Heart right ventricle (tissue), 16 donors: ENCODE data around the gene NDST3. TPM values are rescaled to one million over a fixed set of nuclear protein-coding genes. Genes with fewer than 3 reads are reported as not detected.

Experiments used
- ATAC-seq, 8 donors: fragments of 200-7000 bp; cut with Tn5 transposase; one replicate each; pipeline ENCODE4 v1.9.1; 2020; ENCODE audit warnings: mild to moderate bottlenecking in 8 of 8, moderate library complexity in 8 of 8, moderate number of reproducible peaks in 1 of 8
- DNase-seq, 2 donors: peaks; one replicate each; pipeline ENCODE4 v3.0.0-alpha.2; 2020
- H3K27ac ChIP-seq, 10 donors: fragments of 200-600 bp; sonication (generic) in 2 of 10; one replicate each; pipeline versions ENCODE4 v1.5.0 to v1.8.0; 2020 to 2022; ENCODE audit warnings: mild to moderate bottlenecking in 3 of 10
- H3K27me3 ChIP-seq, 7 donors: fragments of 200-600 bp; one replicate each; pipeline ENCODE4 v1.8.0; 2021 to 2022; ENCODE audit warnings: mild to moderate bottlenecking in 2 of 7
- H3K36me3 ChIP-seq, 9 donors: fragments of 200-600 bp; sonication (generic) in 1 of 9; one replicate each; pipeline versions ENCODE4 v1.5.0 to v1.8.0; 2020 to 2022; ENCODE audit warnings: mild to moderate bottlenecking in 2 of 9
- H3K4me1 ChIP-seq, 9 donors: fragments of 200-600 bp; sonication (generic) in 1 of 9; one replicate each; pipeline versions ENCODE4 v1.5.0 to v1.8.0; 2020 to 2022; ENCODE audit warnings: mild to moderate bottlenecking in 4 of 9
- H3K4me3 ChIP-seq, 10 donors: fragments of 200-600 bp; sonication (generic) in 2 of 10; one replicate each; pipeline versions ENCODE4 v1.5.0 to v1.8.0; 2020 to 2022; ENCODE audit warnings: mild to moderate bottlenecking in 7 of 10, moderate library complexity in 2 of 10
- H3K9me3 ChIP-seq, 11 donors: fragments of 200-600 bp in 10 of 11; sonication (generic) in 2 of 11; one replicate each; pipeline versions ENCODE4 v1.5.0 to v1.8.0; 2013 to 2022; ENCODE audit warnings: mild to moderate bottlenecking in 2 of 11, control low read depth in 1 of 11, moderate library complexity in 1 of 11
- WGBS, 2 donors: extraction: QIAGEN DNeasy Blood & Tissue Kit; methylation state at CpG; one replicate each; pipeline ENCODE4 v1.1.7; 2013; ENCODE audit warnings: inconsistent platforms in 1 of 2; 5-methylcytosine and 5-hydroxymethylcytosine counted together
- intact Hi-C, 10 donors: fragments of 100-400 bp; cut with DNase I; formaldehyde crosslinking; loops; one replicate each; pipeline versions ENCODE4 v1.11.1 to v1.14.2; 2022
- polyA plus RNA-seq, 2 donors: library from polyadenylated mRNA; stranded (reverse); fragments of 200-250 nt; gene quantifications; one replicate each; pipeline ENCODE4 v1.2.3, GENCODE V29; 2013
- total RNA-seq, 10 donors: library from RNA; stranded (reverse); fragmentation: NEBNext Ultra II Directional in 3 of 10; extraction: Animal tissue kit (Norgen Biotek cat#: 25700) in 3 of 10; gene quantifications; one replicate each; pipeline versions ENCODE4 v1.2.1 to v1.2.4, GENCODE V29; 2021 to 2023
- TF ChIP-seq, protein P1 (sequence below), 9 donors: fragments of 200-600 bp; sonication (generic) in 2 of 9; IDR thresholded peaks; one replicate each; pipeline versions ENCODE4 v1.5.0 to v1.8.0; 2021 to 2022; ENCODE audit warnings: antibody characterized with exemption in 9 of 9, mild to moderate bottlenecking in 5 of 9, moderate library complexity in 1 of 9
- donor health status: Arrhythmogenic right ventricular cardiomyopathy.
- donor health status: ischemic (EF 13 %, LVEDD 7.1; RV severe dilation, severe dysfunction).
- donor health status: healthy with polysubstance abuse.
- donor health status: DM: no; HTN: yes; CAD: no.
- donor health status: DM: no; HTN: no; CAD: no.
- donor health status: ischemic (EF 25% LVEDD 6.9; RV normal size, moderate dysfunction).
- donor health status: ischemic (EF 25% LVEDD 5.7; RV mildly dilated, moderate dysfunction).
- donor health status: healthy.
- donor health status: DM: yes; HTN: yes; CAD: no.
- donor health status: Ischemic cardiomyopathy.
- donor health status: ischemic (EF 35%, LVEDD 5.7; RV mildly dilated, moderate dysfunction).
- donor health status: nonischemic (EF 11% LVEDD 7.7; RV severe dilation, severe dysfunction).
- donor health status: DM: yes; HTN: yes; CAD: no.
- donor health status: PGD.
- donor health status: ischemic (EF 29% LVEDD 5.4; RV normal size, mild dysfunction).
- donor health status: nonischemic (EF 23%, LVEDD 6.1; RV moderate dilation, normal function).

The NDST3 gene
- total and polyA plus RNA-seq, 12 donors, result 0.04 TPM; not detected in 11

DNA sequence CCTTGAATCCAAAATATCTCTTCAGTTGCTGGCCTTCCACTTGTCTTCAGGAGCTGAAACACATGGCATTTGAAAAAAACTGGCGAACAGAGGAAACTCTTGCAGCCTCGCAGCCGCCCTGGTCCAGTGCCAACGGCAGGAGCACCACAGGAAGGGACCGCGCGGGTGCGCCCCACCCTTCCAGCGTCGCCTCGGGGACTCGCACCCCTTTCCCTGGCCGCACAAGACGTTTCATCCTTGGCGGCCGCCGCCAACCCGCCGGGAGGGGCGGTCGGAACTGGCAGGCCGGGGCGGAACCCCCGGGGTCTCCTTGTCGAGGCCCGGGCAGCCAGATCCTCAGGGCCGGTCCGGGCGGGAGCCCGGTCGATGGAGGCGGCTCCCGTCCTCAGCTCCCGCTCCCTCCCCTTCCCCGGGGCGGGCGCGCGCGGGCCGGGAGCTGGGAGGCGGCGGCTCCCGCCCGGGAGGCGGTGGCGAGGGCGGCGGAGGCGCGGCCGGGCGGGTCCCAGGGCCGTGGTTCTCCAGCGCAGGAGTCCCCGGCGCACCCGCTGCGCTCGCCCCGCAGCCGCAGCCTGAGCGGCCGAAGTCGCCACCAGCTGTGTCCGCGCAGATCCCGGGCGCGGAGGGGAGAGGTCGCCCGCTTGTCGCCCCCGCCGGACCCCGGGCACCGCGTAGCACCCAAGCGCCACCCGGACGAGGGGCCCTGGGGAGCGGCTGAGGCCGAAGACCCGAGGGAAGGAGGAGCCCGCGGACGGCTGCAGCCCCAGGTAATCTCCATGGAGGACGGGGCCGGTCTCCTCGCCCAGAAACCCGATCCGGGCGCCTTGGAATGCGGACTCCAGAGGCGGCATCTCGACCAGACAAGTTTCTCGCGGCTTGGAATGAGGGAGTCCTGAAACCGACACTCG, 886 bp upstream of the NDST3 start:
- Histone ChIP-seq H3K36me3 (no peaks in the 10 kb centered on the region), H3K27ac (no peak overlapping the region), H3K9me3 (peaks cover 0 to 2% (median 0%) of the 10 kb centered on the region in 11 donors), H3K4me3 (peak overlapping the region in 9 of 10 donors; percentile 21 to 46 (median 43)), H3K27me3 (peaks cover 10 to 72% (median 61%) of the 10 kb centered on the region in 7 donors), H3K4me1 (peaks cover 0 to 11% (median 0%) of the 10 kb centered on the region in 9 donors)
- intact Hi-C loops, result no loop called here
- TF ChIP-seq, protein P1, sequence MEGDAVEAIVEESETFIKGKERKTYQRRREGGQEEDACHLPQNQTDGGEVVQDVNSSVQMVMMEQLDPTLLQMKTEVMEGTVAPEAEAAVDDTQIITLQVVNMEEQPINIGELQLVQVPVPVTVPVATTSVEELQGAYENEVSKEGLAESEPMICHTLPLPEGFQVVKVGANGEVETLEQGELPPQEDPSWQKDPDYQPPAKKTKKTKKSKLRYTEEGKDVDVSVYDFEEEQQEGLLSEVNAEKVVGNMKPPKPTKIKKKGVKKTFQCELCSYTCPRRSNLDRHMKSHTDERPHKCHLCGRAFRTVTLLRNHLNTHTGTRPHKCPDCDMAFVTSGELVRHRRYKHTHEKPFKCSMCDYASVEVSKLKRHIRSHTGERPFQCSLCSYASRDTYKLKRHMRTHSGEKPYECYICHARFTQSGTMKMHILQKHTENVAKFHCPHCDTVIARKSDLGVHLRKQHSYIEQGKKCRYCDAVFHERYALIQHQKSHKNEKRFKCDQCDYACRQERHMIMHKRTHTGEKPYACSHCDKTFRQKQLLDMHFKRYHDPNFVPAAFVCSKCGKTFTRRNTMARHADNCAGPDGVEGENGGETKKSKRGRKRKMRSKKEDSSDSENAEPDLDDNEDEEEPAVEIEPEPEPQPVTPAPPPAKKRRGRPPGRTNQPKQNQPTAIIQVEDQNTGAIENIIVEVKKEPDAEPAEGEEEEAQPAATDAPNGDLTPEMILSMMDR (IDR thresholded peaks at IDR 0.05), result no peak
- ATAC-seq, result peak in 3 of 8 donors; percentile 38 to 64 (median 46)
- peak in 1 of 2 donors; percentile 16 for DNase-seq
- WGBS, 2 donors, result 1% methylated on average over 82 to 98 of the region's 100 CpGs

DNA sequence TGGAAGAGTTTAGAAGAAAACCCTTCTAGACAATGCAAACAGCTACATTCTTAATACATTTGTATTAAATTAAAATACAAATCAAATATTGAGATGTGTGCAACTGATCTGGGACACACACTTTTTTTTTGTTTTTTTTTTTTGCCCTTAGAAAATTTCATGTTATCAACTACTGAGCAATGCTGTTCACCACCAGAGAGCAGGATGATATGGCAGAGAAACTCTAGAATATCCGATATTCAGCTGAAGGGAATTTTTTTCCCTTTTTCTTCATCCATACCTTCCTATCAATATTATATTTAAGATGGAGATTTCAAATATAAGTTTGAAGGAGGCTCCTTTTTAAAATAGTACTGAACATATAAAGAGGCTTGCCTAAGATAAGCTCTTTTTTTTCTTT, 1.0 kb downstream of the NDST3 start:
- 76 to 86% methylated on average over 1 of the region's 1 CpG for WGBS, 2 donors

GRCh38 chr4:118036336-118036735, 2.0 kb downstream of the NDST3 start:
- TF ChIP-seq, protein P1 (IDR thresholded peaks at IDR 0.05), result no peak
- DNase-seq (no peak), ATAC-seq (no peak)

More for the DNA sequence above, 1.0 kb downstream of the NDST3 start:
- Histone ChIP-seq H3K4me1 (peaks cover 0 to 11% (median 0%) of the 10 kb centered on the region in 9 donors), H3K36me3 (no peaks in the 10 kb centered on the region), H3K4me3 (no peak overlapping the region), H3K27me3 (peaks cover 10 to 68% (median 61%) of the 10 kb centered on the region in 7 donors), H3K9me3 (peaks cover 0 to 2% (median 0%) of the 10 kb centered on the region in 11 donors), H3K27ac (no peak overlapping the region)
- intact Hi-C loops, result no loop called here
- TF ChIP-seq, protein P1 (IDR thresholded peaks at IDR 0.05), result no peak
- DNase-seq (no peak), ATAC-seq (no peak)

GRCh38 chr4:118037955-118038354, 3.7 kb downstream of the NDST3 start:
- Histone ChIP-seq H3K4me3 (no peak overlapping the region), H3K27me3 (peaks cover 10 to 46% (median 41%) of the 10 kb centered on the region in 7 donors), H3K36me3 (no peaks in the 10 kb centered on the region), H3K4me1 (peaks cover 0 to 9% (median 0%) of the 10 kb centered on the region in 9 donors), H3K9me3 (no peaks in the 10 kb centered on the region), H3K27ac (no peak overlapping the region)
- ATAC-seq, result no peak
- intact Hi-C loops, result no loop called here
- 94 to 98% methylated on average over 1 of the region's 1 CpG for WGBS, 2 donors
- DNase-seq, result no peak
- TF ChIP-seq, protein P1 (IDR thresholded peaks at IDR 0.05), result no peak

More at GRCh38 chr4:118036336-118036735, 2.0 kb downstream of the NDST3 start:
- intact Hi-C loops, result no loop called here
- Histone ChIP-seq H3K36me3 (no peaks in the 10 kb centered on the region), H3K4me1 (peaks cover 0 to 11% (median 0%) of the 10 kb centered on the region in 9 donors), H3K4me3 (no peak overlapping the region), H3K9me3 (no peaks in the 10 kb centered on the region), H3K27me3 (peaks cover 10 to 61% (median 57%) of the 10 kb centered on the region in 7 donors), H3K27ac (no peak overlapping the region)
- WGBS, 2 donors, result 65 to 76% methylated on average over 2 of the region's 2 CpGs
